Measurements from ENCODE around the gene LOXL3. TPM values are rescaled to one million over a fixed set of nuclear protein-coding genes. Genes with fewer than 3 reads are reported as not detected.
"Not testable (repeated sequence)": the region's sequence is repeated elsewhere in the genome, so short reads cannot be mapped to it uniquely, and the experiment has no call there.

Gene LOXL3
- total RNA-seq, 1 experiment from 2014 or later, result 0.88 TPM

GRCh38 chr2:74488643-74489481 lies 64.9 kb downstream of the LOXL3 start:
- POLR2A ChIA-PET (ENCODE audit: low non-redundant PET), result no interaction called here
- CTCF ChIA-PET, result no interaction called here

GRCh38 chr2:74486141-74486540 lies 67.6 kb downstream of the LOXL3 start:
- TF ChIP-seq CTCF (conservative IDR thresholded peaks at IDR 0.05; ENCODE audit: low read depth, low read length) (no peak), EZH2 (IDR thresholded peaks at IDR 0.05; ENCODE audit: borderline replicate concordance, low read depth, low read length, poor library complexity, severe bottlenecking) (no peak)
- intact Hi-C loops (cut with micrococcal nuclease; ENCODE audit: unreplicated experiment), result no loop called here
- Histone ChIP-seq H3K27ac (ENCODE audit: low read depth, low read length, poor library complexity, severe bottlenecking) (no peak overlapping the region), H3K36me3 (ENCODE audit: insufficient read depth, low read length, poor library complexity, severe bottlenecking) (peaks cover 10% of the 10 kb centered on the region), H3K9me3 (ENCODE audit: low read depth, low read length, poor library complexity, severe bottlenecking) (no peaks in the 10 kb centered on the region), H3K4me1 (ENCODE audit: insufficient read depth, low read length, poor library complexity, severe bottlenecking) (peaks cover 13% of the 10 kb centered on the region), H3K27me3 (replicated peaks; ENCODE audit: insufficient read depth, low read depth, low read length, poor library complexity) (no peaks in the 10 kb centered on the region), H3K4me3 (ENCODE audit: low read depth, low read length, poor library complexity, severe bottlenecking) (no peak overlapping the region)
- DNase-seq (ENCODE audit: low spot score), result no peak
- POLR2A ChIA-PET (ENCODE audit: low non-redundant PET), result no interaction called here
- BruUV-seq (replicated peaks), result no TSS peak
- CTCF ChIA-PET, result no interaction called here

More at GRCh38 chr2:74488643-74489481, 64.9 kb downstream of the LOXL3 start:
- DNase-seq (ENCODE audit: low spot score), result no peak
- peaks cover 27% of the 10 kb centered on the region for H3K36me3 ChIP-seq (ENCODE audit: insufficient read depth, low read length, poor library complexity, severe bottlenecking)
- TF ChIP-seq CTCF (conservative IDR thresholded peaks at IDR 0.05; ENCODE audit: low read depth, low read length) (no peak), EZH2 (IDR thresholded peaks at IDR 0.05; ENCODE audit: borderline replicate concordance, low read depth, low read length, poor library complexity, severe bottlenecking) (no peak)
- H3K9me3 ChIP-seq (ENCODE audit: low read depth, low read length, poor library complexity, severe bottlenecking), result no peaks in the 10 kb centered on the region
- H3K27me3 ChIP-seq (replicated peaks; ENCODE audit: insufficient read depth, low read depth, low read length, poor library complexity), result no peaks in the 10 kb centered on the region
- peaks cover 2% of the 10 kb centered on the region for H3K4me1 ChIP-seq (ENCODE audit: insufficient read depth, low read length, poor library complexity, severe bottlenecking)
- no peak overlapping the region for H3K27ac ChIP-seq (ENCODE audit: low read depth, low read length, poor library complexity, severe bottlenecking)
- no TSS peak for BruUV-seq (replicated peaks)
- intact Hi-C loops (cut with micrococcal nuclease; ENCODE audit: unreplicated experiment), result no loop called here
- H3K4me3 ChIP-seq (ENCODE audit: low read depth, low read length, poor library complexity, severe bottlenecking), result no peak overlapping the region

GRCh38 chr2:74483675-74484164 lies 70.0 kb downstream of the LOXL3 start:
- BruUV-seq (replicated peaks); DNase-seq (ENCODE audit: low spot score); H3K9me3 ChIP-seq (ENCODE audit: low read depth, low read length, poor library complexity, severe bottlenecking); H3K27ac ChIP-seq (ENCODE audit: low read depth, low read length, poor library complexity, severe bottlenecking); POLR2A ChIA-PET (ENCODE audit: low non-redundant PET); H3K27me3 ChIP-seq (replicated peaks; ENCODE audit: insufficient read depth, low read depth, low read length, poor library complexity): not testable (repeated sequence)
- Histone ChIP-seq H3K4me1 (ENCODE audit: insufficient read depth, low read length, poor library complexity, severe bottlenecking) (peaks cover 18% of the 10 kb centered on the region), H3K36me3 (ENCODE audit: insufficient read depth, low read length, poor library complexity, severe bottlenecking) (peaks cover 12% of the 10 kb centered on the region), H3K4me3 (ENCODE audit: low read depth, low read length, poor library complexity, severe bottlenecking) (peak overlapping the region; percentile 84)
- CTCF ChIA-PET, result interaction anchor here (0.5 to 1.2 kb wide), 3 partner anchors 24 to 38 kb away, joined by 3 to 5 read pairs (median 4); partner anchors contain the start of genes INO80B and PCGF1
- intact Hi-C loops (cut with micrococcal nuclease; ENCODE audit: unreplicated experiment), result loop anchor here (1.0 to 2.0 kb wide), 4 partner anchors 28 to 104 kb away; partner anchors contain the start of genes AUP1, HTRA2 and INO80B
